Measurements from ENCODE around the gene KCNJ14. TPM values are rescaled to one million over a fixed set of nuclear protein-coding genes. Genes with fewer than 3 reads are reported as not detected.

The KCNJ14 gene
- total RNA-seq, 1 donor from 2014 or later, result 1.8 TPM

Other genes starting within 250 kb of the KCNJ14 start
- 165 and 171 TPM in 2 replicates for gene CARD8, start 199.7 kb upstream of the KCNJ14 start, total RNA-seq
- gene ZNF114, start 185.5 kb upstream of the KCNJ14 start, total RNA-seq, result 0.39 and 0.93 TPM in 2 replicates
- gene EMP3, start 130.0 kb upstream of the KCNJ14 start, total RNA-seq, result 423 and 425 TPM in 2 replicates
- gene TMEM143, start 91.6 kb upstream of the KCNJ14 start, total RNA-seq, result 14.4 and 17.6 TPM in 2 replicates
- gene SYNGR4, start 91.2 kb upstream of the KCNJ14 start, total RNA-seq, result not detected in 2 replicates
- gene KDELR1, start 64.0 kb upstream of the KCNJ14 start, total RNA-seq, result 73.3 and 77.8 TPM in 2 replicates
- gene GRIN2D, start 61.9 kb upstream of the KCNJ14 start, total RNA-seq, result 0.09 and 0.23 TPM in 2 replicates
- 49.9 TPM in 2 replicates for gene GRWD1, start 9.6 kb upstream of the KCNJ14 start, total RNA-seq
- gene CYTH2, start 13.8 kb downstream of the KCNJ14 start, total RNA-seq, result 41.6 and 44.2 TPM in 2 replicates
- 2.8 and 3.4 TPM in 2 replicates for gene LMTK3, start 56.3 kb downstream of the KCNJ14 start, total RNA-seq
- 0.16 TPM in 1 of 2 replicates, not detected in the other for gene SULT2B1, start 96.6 kb downstream of the KCNJ14 start, total RNA-seq
- not detected in 2 replicates for gene SPACA4, start 151.2 kb downstream of the KCNJ14 start, total RNA-seq
- gene FAM83E, start 159.5 kb downstream of the KCNJ14 start, total RNA-seq, result 3.4 and 3.8 TPM in 2 replicates
- 1,606 and 1,641 TPM in 2 replicates for gene RPL18, start 163.6 kb downstream of the KCNJ14 start, total RNA-seq
- gene SPHK2, start 163.9 kb downstream of the KCNJ14 start, total RNA-seq, result 30.9 and 35.3 TPM in 2 replicates
- gene DBP, start 181.8 kb downstream of the KCNJ14 start, total RNA-seq, result 9.6 and 11.8 TPM in 2 replicates
- gene CA11, start 190.6 kb downstream of the KCNJ14 start, total RNA-seq, result 4.2 and 4.4 TPM in 2 replicates
- gene NTN5, start 217.4 kb downstream of the KCNJ14 start, total RNA-seq, result 0.23 and 0.50 TPM in 2 replicates
- not detected in 2 replicates for gene FUT2, start 240.4 kb downstream of the KCNJ14 start, total RNA-seq